GM21786 (cell line): ENCODE data around the gene TNFSF13B.
A peak's percentile ranks its signal among the peaks of the same experiment; 100 is the strongest.
"Not testable (repeated sequence)": the region's sequence is repeated elsewhere in the genome, so short reads cannot be mapped to it uniquely, and the experiment has no call there.

Source experiments
- ATAC-seq: cut with Tn5 transposase; IDR thresholded peaks from one replicate; pipeline ENCODE4 v1.9.1; 2021; ENCODE audit not compliant: unreplicated experiment

TNFSF13B gene, protein sequence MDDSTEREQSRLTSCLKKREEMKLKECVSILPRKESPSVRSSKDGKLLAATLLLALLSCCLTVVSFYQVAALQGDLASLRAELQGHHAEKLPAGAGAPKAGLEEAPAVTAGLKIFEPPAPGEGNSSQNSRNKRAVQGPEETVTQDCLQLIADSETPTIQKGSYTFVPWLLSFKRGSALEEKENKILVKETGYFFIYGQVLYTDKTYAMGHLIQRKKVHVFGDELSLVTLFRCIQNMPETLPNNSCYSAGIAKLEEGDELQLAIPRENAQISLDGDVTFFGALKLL

DNA sequence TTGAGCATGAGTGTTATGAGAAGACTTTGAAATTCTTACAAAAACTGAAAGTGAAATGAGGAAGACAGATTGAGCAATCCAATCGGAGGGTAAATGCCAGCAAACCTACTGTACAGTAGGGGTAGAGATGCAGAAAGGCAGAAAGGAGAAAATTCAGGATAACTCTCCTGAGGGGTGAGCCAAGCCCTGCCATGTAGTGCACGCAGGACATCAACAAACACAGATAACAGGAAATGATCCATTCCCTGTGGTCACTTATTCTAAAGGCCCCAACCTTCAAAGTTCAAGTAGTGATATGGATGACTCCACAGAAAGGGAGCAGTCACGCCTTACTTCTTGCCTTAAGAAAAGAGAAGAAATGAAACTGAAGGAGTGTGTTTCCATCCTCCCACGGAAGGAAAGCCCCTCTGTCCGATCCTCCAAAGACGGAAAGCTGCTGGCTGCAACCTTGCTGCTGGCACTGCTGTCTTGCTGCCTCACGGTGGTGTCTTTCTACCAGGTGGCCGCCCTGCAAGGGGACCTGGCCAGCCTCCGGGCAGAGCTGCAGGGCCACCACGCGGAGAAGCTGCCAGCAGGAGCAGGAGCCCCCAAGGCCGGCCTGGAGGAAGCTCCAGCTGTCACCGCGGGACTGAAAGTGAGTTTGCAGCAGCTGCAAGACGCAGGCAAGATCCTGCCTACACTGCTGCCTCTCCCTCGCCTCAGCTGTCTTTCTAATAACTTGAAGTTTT is at the start of gene TNFSF13B:
TNFSF13B (plus strand) TSS at position 118 of the 728 bp plus-strand sequence; CDS start at position 296, 178 bp downstream.
- peak; percentile 65 for ATAC-seq

DNA sequence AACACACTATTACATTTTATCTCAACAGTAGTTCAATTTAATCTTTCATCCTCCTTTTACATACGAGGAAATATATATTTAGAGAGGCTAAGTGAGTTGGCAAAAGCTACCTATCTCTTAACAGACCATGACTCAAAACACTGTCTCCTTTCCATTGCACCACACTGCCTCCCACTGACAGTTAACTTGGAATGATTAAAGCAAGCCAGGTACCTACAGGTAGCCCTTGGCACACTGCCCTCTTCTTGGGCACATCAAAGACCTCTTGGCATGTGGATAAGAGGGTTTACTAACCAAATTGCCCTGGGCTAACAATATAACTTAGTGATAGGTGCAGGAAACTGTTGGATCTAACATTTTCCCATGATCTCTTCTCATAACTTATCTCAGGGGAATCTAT is 49.5 kb upstream of the TNFSF13B start:
- no peak for ATAC-seq

DNA sequence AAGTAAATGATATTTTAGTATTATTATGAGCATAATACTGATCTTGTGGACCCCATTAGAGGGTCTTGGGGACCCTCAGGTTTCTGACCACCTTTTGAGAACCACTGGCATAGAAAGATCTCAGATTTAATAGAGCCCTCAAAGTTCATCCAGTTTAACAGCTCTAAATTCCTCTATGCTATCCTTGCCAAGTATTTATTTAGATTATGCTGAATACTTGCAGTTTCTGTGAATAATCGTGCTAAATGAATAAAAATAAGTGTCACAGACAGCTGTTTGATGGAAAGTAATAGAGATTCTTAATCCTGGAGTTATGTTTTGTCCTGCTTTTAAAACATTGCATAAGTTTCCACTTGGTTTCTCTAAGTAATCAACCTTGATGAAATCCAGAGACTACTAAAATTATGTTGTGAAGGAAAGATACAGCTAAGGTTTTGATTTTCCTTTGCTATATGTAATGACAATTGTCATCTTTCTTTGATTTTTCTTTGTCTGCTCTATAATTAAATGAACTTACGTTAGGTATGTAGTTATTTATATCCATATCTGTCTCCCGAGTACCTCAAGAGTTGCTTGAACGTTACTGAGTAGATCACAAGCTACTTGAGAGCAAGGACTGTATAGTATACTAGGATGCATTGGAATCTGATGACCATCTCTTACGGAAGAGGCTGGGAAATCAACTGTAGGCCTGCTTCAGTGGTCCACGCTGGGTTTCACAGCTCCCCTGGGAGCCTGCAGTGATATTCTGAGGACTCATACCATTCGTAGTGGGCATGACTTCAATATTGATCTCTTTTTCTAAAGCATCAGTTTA is 45.6 kb upstream of the TNFSF13B start:
- ATAC-seq: no peak

DNA sequence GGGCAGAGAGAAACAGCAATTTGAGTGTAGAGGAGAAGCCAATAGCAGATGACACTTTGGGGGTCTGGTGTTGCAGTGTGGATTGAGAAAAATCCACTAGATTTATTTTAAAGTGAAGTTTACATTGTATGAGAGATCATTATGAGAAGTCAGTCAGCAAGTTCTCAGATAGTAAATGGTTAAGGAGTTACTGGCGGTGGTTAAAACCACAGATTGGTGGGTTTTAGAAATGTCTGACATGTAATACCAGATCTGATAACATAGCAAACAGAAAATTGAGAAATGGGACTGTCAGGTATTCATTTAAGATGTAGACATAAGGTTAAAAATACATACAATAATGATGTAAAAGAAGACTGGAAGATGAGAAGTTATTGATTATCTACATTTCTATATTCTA is 44.1 kb upstream of the TNFSF13B start:
- ATAC-seq: peak; percentile 41

DNA sequence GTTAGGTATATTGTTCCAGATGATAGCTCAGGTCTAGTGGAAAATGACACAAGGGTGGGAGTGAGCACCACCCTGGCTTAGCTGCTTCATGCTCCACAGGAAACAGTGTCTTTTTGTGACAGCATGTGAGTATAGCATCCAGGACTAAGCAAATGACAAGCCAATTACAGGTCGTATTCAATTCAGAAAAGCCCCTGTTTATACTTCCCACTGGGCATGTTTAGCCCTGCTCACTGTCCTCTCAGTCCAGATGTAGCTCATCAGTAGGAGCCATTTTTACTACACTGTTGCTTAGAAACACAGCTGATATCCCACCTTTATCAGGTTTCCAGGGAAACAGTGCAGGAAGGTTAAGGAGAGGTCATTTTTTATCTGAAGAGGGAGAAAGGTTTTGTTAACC is 43.3 kb upstream of the TNFSF13B start:
- ATAC-seq: peak; percentile 47

DNA sequence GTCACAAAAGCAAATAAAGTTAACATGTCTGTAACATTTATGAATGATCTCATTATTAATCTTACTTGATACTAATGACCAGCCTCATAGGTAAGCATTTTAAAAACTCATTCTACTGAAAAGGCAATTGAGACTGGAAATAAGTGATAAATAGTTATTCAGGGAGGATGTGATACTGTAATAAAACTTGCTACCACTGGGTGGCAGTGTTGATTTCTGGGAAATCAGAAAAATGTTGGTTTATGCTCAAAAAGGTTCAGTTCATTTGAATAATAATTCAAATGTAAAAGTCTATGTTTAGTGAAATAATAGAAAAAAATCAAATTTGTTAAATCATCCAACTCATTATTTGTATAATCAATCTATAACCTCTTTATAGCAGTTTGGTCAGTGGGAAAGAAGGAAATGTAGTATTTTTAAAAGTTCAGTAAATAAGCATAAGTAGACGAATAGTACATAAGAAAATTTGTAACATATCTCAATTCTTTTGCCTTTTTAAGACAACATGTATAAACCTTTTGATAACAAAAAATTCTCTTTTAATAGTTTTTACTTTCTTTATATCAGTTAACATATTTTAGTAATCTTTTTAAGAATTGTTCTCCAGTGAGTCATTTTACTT is 41.8 kb upstream of the TNFSF13B start:
- ATAC-seq: no peak

DNA sequence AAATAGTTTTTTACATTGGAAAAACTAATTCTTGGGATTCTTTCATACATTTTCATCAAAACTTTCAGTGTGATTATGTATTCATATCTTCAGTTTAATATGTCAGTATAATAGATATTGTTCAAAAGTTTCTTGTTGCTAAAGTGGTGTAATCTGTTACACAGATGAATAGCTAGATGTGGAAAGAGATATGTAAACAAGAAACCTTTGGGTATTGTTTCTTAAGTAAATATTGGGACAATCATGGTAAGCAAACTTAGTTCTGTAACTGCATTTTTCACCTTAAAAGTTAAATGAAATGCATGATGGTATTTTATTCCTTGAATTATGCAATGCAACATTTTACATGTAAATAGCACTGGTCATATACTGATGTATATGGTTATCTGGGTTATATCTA is 39.1 kb upstream of the TNFSF13B start:
- ATAC-seq: no peak

DNA sequence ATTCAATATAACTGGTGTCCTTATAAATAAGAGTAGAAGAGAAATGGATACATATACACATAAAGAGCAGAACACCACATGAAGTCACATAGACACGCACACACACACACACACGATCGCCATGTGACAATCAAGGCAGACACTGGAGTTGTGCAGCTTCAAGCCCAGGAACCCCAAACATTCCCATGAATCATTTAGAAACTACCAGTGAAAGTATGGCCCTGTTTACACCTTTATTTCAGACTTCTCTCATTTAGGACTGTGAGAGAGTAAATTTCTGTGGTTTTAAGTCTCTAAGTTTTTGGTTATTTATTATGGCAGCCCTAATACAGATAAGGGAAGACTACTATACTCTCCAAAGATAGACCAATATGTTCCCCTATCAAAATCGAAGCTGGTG is 20.4 kb upstream of the TNFSF13B start:
- ATAC-seq: no peak

DNA sequence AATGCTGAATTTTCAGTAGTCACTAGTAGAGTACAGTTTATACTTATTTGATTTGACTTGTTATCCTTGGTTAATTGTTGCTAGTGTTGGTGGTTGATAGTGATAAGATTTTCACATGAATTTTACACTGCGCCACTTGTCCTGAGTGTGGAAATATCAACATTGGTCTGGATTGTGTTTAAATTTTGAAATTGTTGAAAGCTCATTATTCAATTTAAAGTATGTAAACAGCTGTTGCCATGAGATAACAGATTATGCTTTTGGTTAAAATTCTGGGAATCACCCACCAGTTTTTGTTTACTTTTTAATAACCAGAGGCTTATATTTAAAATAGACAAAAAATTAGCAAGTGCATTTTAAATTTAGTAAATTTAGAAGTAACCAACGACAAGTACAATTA is 12.3 kb upstream of the TNFSF13B start:
- ATAC-seq: no peak

DNA sequence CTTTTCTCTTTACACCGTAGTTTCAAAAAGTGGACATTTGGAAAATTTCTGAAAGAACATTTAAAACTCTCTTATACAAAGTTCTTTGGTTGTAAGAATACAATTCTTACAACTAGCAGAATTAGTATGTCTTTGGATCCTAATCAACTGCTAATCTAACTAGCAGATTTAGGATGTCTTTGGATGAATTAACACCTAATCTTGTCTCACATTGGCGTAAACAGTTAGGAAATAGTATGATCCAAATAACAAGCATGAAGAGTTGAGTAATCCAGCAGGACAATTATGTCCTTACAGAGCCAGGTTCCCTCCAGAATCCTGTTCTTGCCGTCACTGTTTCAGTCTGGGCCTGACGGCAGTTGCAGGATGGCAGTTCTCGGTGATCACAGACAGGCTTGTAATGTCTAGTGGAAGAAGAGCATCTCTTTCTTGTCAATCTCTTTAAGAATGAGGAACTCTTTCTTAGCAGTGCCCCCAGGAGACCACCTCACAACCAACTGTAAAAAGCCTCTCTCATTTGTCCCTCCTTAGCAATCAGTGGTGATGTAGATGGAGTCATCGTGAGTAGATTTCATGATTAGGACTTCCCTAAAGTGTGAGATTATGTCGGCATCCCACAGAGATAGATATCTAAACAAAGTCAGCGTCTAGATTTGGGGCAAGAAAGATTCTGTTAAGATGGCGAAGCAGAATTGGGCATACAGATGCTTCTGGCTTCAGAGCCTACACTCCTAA is 5.7 kb upstream of the TNFSF13B start:
- no peak for ATAC-seq

DNA sequence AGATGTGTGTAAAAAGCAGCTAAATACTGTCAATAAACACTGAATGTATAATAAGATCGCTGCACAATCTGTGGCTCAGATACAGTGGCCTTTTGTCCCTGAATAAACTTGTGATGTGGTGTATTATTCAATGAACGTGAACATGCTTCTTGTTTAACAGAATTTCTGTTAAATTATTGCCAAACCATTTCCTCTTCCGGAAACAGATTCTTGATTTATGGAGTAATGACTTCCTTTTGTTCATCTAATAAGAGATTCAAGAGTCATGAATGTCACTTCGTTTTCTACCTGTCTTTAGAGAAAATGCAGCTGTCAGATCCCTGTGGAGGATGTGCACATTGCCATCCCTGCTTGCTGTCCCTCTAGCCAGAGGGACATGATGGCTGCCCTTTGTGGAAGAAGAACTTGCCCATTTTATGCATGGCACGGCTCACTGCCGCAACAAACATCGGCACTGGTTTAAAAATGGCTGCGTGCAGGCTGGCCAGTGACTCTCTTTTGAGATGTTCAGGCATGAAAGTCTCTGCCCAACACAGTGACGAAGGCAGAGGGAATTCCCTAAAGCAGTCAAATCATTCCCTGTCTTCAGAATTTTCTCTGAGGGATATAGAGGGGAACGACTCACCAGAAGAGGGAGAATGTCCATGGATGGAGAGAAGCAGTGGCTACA is 3.1 kb upstream of the TNFSF13B start:
- ATAC-seq: no peak

DNA sequence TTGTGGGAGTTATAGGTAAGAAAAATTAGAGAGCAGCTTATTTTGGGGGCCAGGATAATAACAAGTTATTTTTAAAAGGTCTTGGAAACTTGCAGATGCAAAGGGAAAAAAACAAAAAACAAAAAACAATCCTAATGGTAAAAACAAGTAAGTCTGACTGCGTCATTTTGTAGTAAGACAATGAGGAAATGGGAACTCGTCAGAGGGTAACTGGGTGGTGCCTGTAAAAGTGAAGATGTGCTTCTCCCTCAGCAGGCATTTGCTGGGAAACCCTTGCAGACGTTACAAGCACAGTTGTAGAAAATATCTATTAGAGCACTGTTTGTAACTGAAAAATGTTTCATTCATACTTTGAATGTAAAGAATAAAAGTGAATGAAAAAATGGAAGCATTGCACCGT is 2.2 kb upstream of the TNFSF13B start:
- ATAC-seq: no peak

DNA sequence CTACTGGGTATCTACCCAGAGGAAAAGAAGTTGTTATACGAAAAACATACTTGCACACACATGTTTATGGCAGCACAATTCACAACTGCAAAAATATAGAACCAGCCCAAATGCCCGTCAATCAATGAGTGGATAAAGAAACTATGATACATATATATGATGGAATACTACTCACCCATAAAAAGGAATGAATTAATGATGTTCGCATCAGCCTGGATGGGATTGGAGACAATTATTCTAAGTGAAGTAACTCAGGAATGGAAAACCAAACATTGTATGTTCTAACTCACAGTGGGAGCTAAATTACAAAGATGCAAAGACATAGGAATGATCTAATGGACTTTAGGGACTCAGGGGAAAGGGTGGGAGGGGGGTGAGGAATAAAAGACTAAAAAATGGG is 1.7 kb upstream of the TNFSF13B start:
- not testable (repeated sequence) for ATAC-seq

DNA sequence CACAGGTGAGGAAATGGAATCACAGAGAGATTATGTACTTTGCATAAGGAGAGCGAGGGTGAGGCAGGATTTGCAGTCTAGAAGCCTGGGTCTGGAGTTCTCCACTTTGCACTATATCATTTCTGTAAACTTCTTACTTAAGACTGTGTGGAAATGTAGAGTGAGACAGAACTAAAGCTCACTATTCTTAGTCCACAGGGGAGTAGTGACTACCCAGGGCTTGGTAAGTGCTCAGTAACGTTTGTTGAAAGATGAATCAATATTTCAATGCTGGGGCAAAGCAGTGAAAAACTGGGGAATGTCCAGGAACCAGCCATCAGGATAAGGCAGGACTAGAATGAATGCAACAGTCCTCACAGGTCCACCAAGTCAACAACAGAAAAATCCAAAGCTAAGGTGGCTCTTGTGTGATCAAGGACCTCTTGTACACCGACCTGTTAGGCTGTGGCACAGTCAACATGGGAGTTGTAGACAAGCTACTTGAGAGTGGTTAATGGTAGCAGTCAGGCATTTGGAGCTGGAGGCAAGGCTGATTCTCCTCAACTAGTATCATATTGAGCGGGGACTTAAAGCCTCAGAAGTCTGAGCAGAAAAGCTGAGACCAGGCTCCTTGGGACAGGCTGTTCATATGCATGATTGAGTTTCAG is 929 bp upstream of the TNFSF13B start:
- ATAC-seq: no peak

DNA sequence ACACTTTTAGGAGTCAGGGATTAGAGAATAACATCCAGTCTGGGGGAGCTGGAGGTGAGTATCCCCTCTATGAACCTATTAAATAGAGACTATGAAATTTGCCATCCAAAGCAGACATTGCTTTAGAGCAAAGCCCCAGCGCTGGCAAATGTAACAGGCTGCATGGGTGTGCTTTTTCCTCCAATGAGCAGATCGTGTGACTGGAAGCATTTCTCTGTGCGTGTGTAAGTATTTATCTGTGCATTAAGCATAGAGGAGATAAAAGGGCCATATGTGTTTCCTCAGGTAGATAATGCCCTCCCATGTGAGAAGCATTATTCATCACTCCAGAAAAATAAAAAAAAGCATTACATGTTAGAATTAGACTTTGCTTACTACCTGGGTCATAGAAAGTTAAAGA is 924 bp downstream of the TNFSF13B start:
- ATAC-seq: peak; percentile 6

DNA sequence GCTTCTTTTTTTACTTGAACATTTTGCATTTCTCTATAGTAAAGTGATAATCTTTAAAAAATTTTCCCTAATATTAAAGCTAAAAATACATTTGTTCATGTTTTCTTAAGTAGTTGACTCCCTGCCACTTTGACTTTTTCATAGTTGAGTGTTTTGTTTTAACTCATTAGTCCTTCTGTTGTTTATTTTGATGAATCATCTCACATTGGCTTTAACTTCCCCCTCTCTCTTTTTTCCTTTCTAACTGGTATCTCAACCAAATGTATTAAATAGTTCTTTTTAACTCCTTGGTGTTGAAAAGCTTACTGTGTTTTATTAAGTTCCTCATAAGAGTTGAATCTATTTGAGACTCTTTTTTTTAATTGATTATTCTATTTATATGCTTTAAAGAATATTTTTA is 2.8 kb downstream of the TNFSF13B start:
- ATAC-seq: no peak

DNA sequence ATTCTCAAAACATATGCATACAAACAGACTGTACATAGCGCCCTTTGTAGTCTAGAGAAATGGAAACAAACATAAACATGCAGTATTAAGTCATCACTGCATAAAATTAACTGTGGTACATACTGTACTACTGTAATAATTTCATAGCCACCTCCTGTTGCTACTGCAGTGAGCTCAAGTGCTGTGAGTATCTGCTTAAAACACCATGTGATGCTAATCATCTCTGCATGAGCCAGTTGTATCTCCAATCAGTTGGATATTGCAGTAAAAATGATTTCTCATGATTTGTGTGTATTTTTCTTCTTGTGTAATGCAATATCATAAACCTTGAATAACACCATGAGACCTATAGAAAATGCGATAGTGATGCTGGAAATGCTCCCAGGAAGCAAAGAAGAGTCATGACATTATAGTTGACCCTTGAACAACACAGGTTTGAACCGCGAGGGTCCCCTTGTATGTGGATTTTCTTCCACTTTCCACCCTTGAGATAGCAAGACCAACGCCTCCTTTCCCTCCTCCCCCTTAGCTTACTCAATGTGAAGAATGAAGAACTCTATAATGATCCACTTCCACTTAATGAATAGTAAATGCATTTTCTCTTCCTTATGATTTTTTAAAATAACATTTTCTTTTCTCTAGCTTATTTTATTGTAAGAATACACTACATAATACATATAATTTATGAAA is 4.1 kb downstream of the TNFSF13B start:
- no peak for ATAC-seq

DNA sequence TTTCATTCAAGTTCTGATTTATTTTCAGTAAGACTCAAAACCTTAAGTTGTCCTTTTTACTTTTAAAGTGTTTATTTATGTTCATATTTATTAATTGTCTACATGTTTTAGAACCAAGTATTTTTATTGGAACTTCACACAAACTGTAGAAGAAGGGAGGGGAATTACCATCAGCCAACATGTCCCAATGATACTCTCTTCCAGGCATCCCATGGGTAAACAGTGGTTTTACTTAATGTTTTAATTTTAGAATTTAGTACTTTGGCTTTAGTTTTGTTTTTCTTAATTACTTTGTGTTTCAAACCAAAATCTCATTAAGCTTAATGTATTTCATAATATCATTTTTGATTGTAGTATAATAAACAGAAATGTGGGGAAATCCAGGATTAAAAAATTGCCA is 5.2 kb downstream of the TNFSF13B start:
- ATAC-seq: no peak

DNA sequence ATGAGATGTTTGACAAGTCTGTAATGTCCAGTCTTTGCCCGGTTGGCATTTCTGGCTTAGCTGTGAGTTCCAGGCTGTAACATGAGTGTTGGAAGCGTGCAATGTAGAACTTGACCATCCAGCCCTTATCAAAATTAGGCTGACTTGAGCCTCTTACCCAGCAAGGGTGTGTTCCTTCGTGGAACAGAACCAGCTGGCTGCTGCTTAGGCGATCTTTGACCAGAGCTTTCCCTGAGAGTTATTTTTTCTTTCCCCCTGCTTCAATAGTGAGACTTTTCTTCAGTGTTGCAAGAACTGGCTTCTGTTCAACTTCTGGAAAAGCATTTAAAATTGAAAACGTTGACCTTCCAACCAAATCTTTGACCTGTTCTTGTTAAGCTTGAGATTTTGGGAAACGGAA is 6.5 kb downstream of the TNFSF13B start:
- ATAC-seq: no peak
